Stimulated activated CD8-positive, alpha-beta memory T cell treated with anti-CD3 and anti-CD28 coated beads, Interleukin-7, amount 100 ng/mL, for 4 hours (primary cell): Measurements from ENCODE around the gene ENOSF1.

Experiments
- DNase-seq, 2 donors: peaks; one replicate each; pipeline ENCODE4 v3.0.0-alpha.2; 2020; ENCODE audit warnings: low read depth in 2 of 2

The ENOSF1 gene

GRCh38 chr18:635171-635570, 77.3 kb downstream of the ENOSF1 start:
- no peak for DNase-seq

DNA sequence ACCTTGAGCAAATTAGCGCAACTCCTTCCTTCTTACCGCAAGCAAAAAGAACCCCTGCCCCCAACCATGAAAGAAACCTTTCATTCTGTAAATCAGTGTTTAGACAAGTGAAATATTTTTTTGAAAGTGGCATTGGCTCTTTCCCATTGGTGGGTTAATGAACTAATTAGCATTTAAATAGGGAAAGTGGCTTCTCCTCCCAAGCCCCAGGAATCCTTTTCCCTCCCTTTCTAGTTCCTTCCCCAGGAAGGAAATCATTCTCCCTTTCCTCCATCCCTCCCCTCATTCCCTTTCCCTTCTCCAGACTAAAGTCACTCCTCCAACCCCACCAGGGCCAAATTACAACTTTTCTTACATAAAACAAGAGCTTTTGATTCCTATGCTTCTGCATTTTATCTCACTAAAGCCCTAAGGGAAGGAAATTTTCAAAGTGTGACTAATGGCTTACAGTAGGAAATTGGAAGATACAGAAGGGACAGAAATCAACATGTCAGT, 77.8 kb downstream of the ENOSF1 start:
- no peak for DNase-seq

- no peak for DNase-seq
These were observed 80.9 kb downstream of the ENOSF1 start for GRCh38 chr18:631560-631959.

- DNase-seq: no peak
These were observed 82.9 kb downstream of the ENOSF1 start for GRCh38 chr18:629269-630150.

GRCh38 chr18:627231-627630, 85.2 kb downstream of the ENOSF1 start:
- DNase-seq: no peak

DNA sequence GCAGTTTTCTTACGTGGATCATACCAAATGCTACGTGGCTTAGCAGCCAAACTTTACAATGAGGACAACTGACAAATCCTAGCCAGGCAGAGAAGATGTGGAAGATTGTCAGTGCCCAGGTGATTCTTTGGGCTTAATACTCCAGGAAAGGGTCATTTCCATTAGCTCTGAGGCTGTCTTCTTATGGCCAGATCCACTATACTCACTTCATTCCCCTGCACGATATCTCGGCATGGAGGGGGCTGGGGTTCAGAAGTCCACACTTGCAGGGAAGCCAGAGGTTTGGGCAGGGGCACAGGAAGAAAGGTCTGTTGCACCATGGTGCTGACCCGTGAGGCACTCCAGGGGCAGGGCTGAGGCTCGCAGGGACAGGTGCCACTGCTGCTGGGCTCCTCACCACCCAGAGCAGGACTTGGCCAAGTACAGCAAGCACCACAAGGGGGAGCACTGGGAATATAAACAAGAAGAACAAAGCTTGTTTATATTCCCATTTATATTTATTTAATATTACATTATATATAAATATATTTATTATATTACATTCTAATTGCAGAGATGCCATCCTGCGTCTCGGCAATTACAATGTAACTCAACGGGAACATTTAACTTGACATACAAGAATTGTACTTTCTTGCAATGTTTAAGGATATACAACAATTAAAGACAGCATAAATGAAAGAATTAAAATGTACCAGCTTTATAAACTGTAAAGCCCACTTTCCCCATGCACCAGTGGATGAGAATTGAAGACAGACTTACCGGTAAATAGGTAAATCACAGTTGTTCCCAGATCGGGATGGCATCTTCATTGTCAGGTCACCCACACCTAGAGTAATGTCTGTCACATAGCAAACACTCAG, 88.4 kb downstream of the ENOSF1 start:
- peak; percentile 24 to 48 for DNase-seq

GRCh38 chr18:622289-622688, 90.1 kb downstream of the ENOSF1 start:
- DNase-seq: no peak

DNA sequence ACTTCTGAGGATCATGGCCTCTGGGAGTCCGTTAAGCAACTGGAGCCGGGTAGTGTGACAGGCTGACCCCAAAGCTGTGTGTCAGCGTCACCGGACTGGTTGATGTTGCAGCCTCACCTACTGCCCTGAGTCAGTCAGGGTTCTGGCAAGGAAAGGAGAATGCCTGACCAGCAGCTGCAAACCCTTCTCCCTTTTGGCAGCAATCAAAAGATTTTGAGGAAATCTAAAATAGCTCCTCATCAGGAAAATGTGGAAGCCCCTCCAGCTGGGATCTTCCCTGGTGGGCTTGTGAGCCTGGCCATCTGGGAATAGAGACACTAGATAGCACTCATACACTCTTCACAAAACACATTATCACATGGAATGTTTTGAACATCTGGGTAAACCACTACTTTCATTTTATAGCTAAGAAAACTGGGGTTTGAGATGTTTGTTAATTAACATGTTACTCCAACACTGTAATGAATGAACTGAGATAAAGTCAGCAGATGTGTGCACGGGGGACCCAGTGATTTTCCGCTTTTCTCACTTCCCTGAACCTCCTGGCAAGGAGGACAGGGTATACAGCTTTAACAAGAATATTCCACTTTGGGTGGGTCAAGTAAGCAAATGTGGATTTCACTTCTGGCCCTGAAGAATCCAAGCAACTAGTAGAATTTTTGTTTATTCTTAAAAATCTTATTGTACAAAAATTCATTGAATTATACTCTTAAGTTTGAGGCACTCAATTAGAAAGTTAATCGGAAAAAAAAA, 91.0 kb downstream of the ENOSF1 start:
- DNase-seq: no peak
